PC-9 (cell line): Measurements from ENCODE around the gene DISP3. TPM values are rescaled to one million over a fixed set of nuclear protein-coding genes. Genes with fewer than 3 reads are reported as not detected.

Experiments used
- BruUV-seq: library from RNA; stranded (reverse); fragments of 400-500 nt; replicated peaks from 2 replicates; lab custom pipeline; 2021; lab: Mats Ljungman, UMichigan
- CTCF ChIA-PET: fragments of 300-600 bp; sonication (Branson Sonifier 250); formaldehyde crosslinking; loops from one replicate; lab custom pipeline; 2022; ENCODE audit warnings: antibody characterized with exemption; lab: Charles Lee
- POLR2A ChIA-PET: fragments of 300-600 bp; sonication (Branson Sonifier 250); formaldehyde crosslinking; loops from one replicate; lab custom pipeline; 2022; ENCODE audit warnings: antibody characterized with exemption; ENCODE audit not compliant: unreplicated experiment; lab: Charles Lee
- DNase-seq, 2 experiments: peaks; one replicate each; pipeline versions ENCODE4 v3.0.0 to v3.0.0-alpha.2; 2015 to 2022; ENCODE audit warnings: mixed read lengths in 1 of 2
- H2AFZ ChIP-seq: fragments of 200-600 bp; sonication (generic); 2 replicates; pipeline ENCODE4 v1.8.1; 2017; ENCODE audit warnings: antibody characterized with exemption
- H3F3A ChIP-seq: fragments of 200-600 bp; sonication (generic); 2 replicates; pipeline ENCODE4 v1.8.1; 2017; ENCODE audit warnings: antibody characterized with exemption, mild to moderate bottlenecking, low read depth; ENCODE audit not compliant: insufficient read depth
- H3K27ac ChIP-seq: fragments of 200-600 bp; sonication (generic); 2 replicates; pipeline ENCODE4 v1.6.1; 2016; ENCODE audit warnings: mixed run types
- H3K27me3 ChIP-seq: fragments of 200-600 bp; sonication (generic); 2 replicates; pipeline ENCODE4 v1.6.1; 2016; ENCODE audit warnings: low read depth, mixed run types; ENCODE audit not compliant: insufficient read depth
- H3K36me3 ChIP-seq: fragments of 200-600 bp; sonication (generic); 2 replicates; pipeline ENCODE4 v1.6.1; 2016; ENCODE audit warnings: low read depth, mixed run types
- H3K4me1 ChIP-seq: fragments of 200-600 bp; sonication (generic); replicated peaks from 2 replicates; pipeline ENCODE4 v1.6.1; 2016; ENCODE audit warnings: mixed run types; ENCODE audit not compliant: insufficient read depth
- H3K4me2 ChIP-seq: fragments of 200-600 bp; sonication (generic); 2 replicates; pipeline ENCODE4 v1.6.1; 2017; ENCODE audit warnings: mixed run types
- H3K4me3 ChIP-seq: fragments of 200-600 bp; sonication (generic); 2 replicates; pipeline ENCODE4 v1.6.1; 2016; ENCODE audit warnings: mixed run types
- H3K79me2 ChIP-seq: fragments of 200-600 bp; sonication (generic); 2 replicates; pipeline ENCODE4 v1.6.1; 2017; ENCODE audit warnings: low read depth, mixed run types
- H3K9me2 ChIP-seq: fragments of 200-600 bp; sonication (generic); 2 replicates; pipeline ENCODE4 v1.8.1; 2017; ENCODE audit warnings: mild to moderate bottlenecking; ENCODE audit not compliant: insufficient read depth
- H3K9me3 ChIP-seq: fragments of 200-600 bp; sonication (generic); 2 replicates; pipeline ENCODE4 v1.8.1; 2016; ENCODE audit warnings: low read depth; ENCODE audit not compliant: insufficient read depth
- H4K20me1 ChIP-seq: fragments of 200-600 bp; sonication (generic); 2 replicates; pipeline ENCODE4 v1.8.1; 2017; ENCODE audit not compliant: insufficient read depth
- EZH2 ChIP-seq: fragments of 200-600 bp; sonication (generic); IDR thresholded peaks from 2 replicates; pipeline ENCODE4 v1.8.0; 2017; ENCODE audit warnings: antibody characterized with exemption, low read depth
- intact Hi-C: fragments of 100-400 bp; cut with micrococcal nuclease; formaldehyde crosslinking; loops from one replicate; pipeline ENCODE4 v1.10.0; 2022; ENCODE audit not compliant: unreplicated experiment
- total RNA-seq: library from RNA; stranded (reverse); gene quantifications from 2 replicates; pipeline ENCODE4 v1.2.3, GENCODE V29; 2021
- TF ChIP-seq, protein P1 (sequence below): fragments of 200-600 bp; sonication (generic); conservative IDR thresholded peaks from 2 replicates; pipeline ENCODE4 v1.6.1; 2017; ENCODE audit warnings: mixed run types, antibody characterized with exemption, mild to moderate bottlenecking, moderate library complexity

The DISP3 gene
- total RNA-seq, 1 experiment from 2014 or later: not detected

- intact Hi-C loops: no loop called here
- CTCF ChIA-PET: no interaction called here
- no peaks in the 10 kb centered on the region for H3K9me2 ChIP-seq
- no peak overlapping the region for H3K27ac ChIP-seq
- H3K79me2 ChIP-seq: no peaks in the 10 kb centered on the region
- H3K36me3 ChIP-seq: no peaks in the 10 kb centered on the region
- H2AFZ ChIP-seq: no peak overlapping the region
- no peaks in the 10 kb centered on the region for H3K4me1 ChIP-seq
- H4K20me1 ChIP-seq: no peaks in the 10 kb centered on the region
- no peak overlapping the region for H3K4me3 ChIP-seq
- H3K27me3 ChIP-seq: peaks cover 67% of the 10 kb centered on the region
- BruUV-seq: no TSS peak
- no peaks in the 10 kb centered on the region for H3K9me3 ChIP-seq
- H3K4me2 ChIP-seq: no peak overlapping the region
- TF ChIP-seq, protein P1, sequence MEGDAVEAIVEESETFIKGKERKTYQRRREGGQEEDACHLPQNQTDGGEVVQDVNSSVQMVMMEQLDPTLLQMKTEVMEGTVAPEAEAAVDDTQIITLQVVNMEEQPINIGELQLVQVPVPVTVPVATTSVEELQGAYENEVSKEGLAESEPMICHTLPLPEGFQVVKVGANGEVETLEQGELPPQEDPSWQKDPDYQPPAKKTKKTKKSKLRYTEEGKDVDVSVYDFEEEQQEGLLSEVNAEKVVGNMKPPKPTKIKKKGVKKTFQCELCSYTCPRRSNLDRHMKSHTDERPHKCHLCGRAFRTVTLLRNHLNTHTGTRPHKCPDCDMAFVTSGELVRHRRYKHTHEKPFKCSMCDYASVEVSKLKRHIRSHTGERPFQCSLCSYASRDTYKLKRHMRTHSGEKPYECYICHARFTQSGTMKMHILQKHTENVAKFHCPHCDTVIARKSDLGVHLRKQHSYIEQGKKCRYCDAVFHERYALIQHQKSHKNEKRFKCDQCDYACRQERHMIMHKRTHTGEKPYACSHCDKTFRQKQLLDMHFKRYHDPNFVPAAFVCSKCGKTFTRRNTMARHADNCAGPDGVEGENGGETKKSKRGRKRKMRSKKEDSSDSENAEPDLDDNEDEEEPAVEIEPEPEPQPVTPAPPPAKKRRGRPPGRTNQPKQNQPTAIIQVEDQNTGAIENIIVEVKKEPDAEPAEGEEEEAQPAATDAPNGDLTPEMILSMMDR: no peak
- no peak for TF ChIP-seq EZH2
- POLR2A ChIA-PET: no interaction called here
- H3F3A ChIP-seq: no peaks in the 10 kb centered on the region
- DNase-seq: no peak
These were observed 10.1 kb downstream of the DISP3 start for GRCh38 chr1:11488966-11489625.

DNA sequence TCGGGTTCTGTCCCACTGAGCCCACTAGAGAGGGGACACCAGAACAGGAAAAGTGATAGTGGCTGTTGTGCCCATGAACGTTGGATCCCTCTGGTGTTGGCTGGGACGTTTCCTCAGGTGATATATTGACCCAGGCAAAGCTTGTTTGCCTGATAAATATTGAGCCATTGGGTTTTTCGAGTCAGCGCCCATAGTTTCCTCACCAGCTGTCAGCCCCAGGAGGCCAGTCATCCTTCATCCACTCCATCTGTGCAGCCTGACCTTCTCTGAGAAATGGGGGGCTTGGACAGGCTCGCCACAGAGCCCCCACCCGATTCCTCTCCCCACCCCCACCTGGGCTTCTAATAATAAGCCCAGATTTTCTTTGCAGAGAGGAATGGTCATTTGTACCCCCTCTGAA, 13.3 kb downstream of the DISP3 start:
- H3K9me3 ChIP-seq: no peaks in the 10 kb centered on the region
- H3K27me3 ChIP-seq: peaks cover 46% of the 10 kb centered on the region
- no peaks in the 10 kb centered on the region for H3K4me1 ChIP-seq
- H4K20me1 ChIP-seq: no peaks in the 10 kb centered on the region
- no peaks in the 10 kb centered on the region for H3K79me2 ChIP-seq
- no peak overlapping the region for H2AFZ ChIP-seq
- no peaks in the 10 kb centered on the region for H3K36me3 ChIP-seq
- intact Hi-C loops: no loop called here
- no peak for TF ChIP-seq EZH2
- TF ChIP-seq, protein P1: no peak
- ChIA-PET POLR2A (no interaction called here), CTCF (no interaction called here)
- no peaks in the 10 kb centered on the region for H3F3A ChIP-seq
- no peaks in the 10 kb centered on the region for H3K9me2 ChIP-seq
- no TSS peak for BruUV-seq
- DNase-seq: no peak
- H3K4me3 ChIP-seq: no peak overlapping the region
- no peak overlapping the region for H3K27ac ChIP-seq
- no peak overlapping the region for H3K4me2 ChIP-seq

GRCh38 chr1:11493972-11494655, 15.2 kb downstream of the DISP3 start:
- H3F3A ChIP-seq: no peaks in the 10 kb centered on the region
- H3K4me3 ChIP-seq: no peak overlapping the region
- no peaks in the 10 kb centered on the region for H3K9me3 ChIP-seq
- POLR2A ChIA-PET: no interaction called here
- no peaks in the 10 kb centered on the region for H3K79me2 ChIP-seq
- DNase-seq: no peak
- H4K20me1 ChIP-seq: no peaks in the 10 kb centered on the region
- no peaks in the 10 kb centered on the region for H3K36me3 ChIP-seq
- H3K27ac ChIP-seq: no peak overlapping the region
- no peak overlapping the region for H2AFZ ChIP-seq
- BruUV-seq: no TSS peak
- CTCF ChIA-PET: no interaction called here
- no peak overlapping the region for H3K4me2 ChIP-seq
- no peak for TF ChIP-seq EZH2
- TF ChIP-seq, protein P1: no peak
- no peaks in the 10 kb centered on the region for H3K4me1 ChIP-seq
- H3K9me2 ChIP-seq: no peaks in the 10 kb centered on the region
- intact Hi-C loops: no loop called here
- peaks cover 47% of the 10 kb centered on the region for H3K27me3 ChIP-seq
